H1 (cell line): ENCODE data around the gene RAPGEF1.

Source experiments
- BRCA1 ChIP-seq: IDR thresholded peaks from 2 replicates; pipeline ENCODE4 v1.6.1; 2012; ENCODE audit warnings: low read depth, low read length, improper control_type of control experiment
- CTCF ChIP-seq, 3 experiments: IDR thresholded peaks; 1 replicate in 2 of 3; 2 replicates in 1 of 3; pipeline versions ENCODE4 v1.5.1 to v1.6.1; 2011; ENCODE audit warnings: low read length in 3 of 3, mild to moderate bottlenecking in 3 of 3, inconsistent platforms in 2 of 3, low read depth in 1 of 3, moderate library complexity in 1 of 3; ENCODE audit not compliant: insufficient read depth in 1 of 3; ENCODE audit errors: control extremely low read depth in 1 of 3

GRCh38 chr9:131598121-131598520 lies 141.8 kb downstream of the RAPGEF1 start:
- TF ChIP-seq BRCA1 (no peak), CTCF (IDR thresholded peaks at IDR 0.05; ENCODE audit: control extremely low read depth in 1 of 3, insufficient read depth in 1 of 3, low read depth in 1 of 3, low read length in 3 of 3) (no peak)
